COLO668 (cell line): ENCODE results near the gene INPP5E.
A peak's percentile ranks its signal among the peaks of the same experiment; 100 is the strongest.
"Not testable (repeated sequence)": the region's sequence is repeated elsewhere in the genome, so short reads cannot be mapped to it uniquely, and the experiment has no call there.

Experiments used
- DNase-seq: peaks from one replicate; lab custom pipeline; 2025; ENCODE audit not compliant: unreplicated experiment; lab: John Stamatoyannopoulos, UW

INPP5E gene

GRCh38 chr9:136430588-136431234, 8.9 kb downstream of the INPP5E start:
- DNase-seq, result no peak

GRCh38 chr9:136429683-136430491, 9.8 kb downstream of the INPP5E start:
- no peak for DNase-seq

GRCh38 chr9:136429075-136429628, 10.5 kb downstream of the INPP5E start:
- no peak for DNase-seq

GRCh38 chr9:136426787-136427186, 12.9 kb downstream of the INPP5E start:
- no peak for DNase-seq

- DNase-seq, result not testable (repeated sequence)
Measured at GRCh38 chr9:136425367-136425766, 14.3 kb downstream of the INPP5E start.

- DNase-seq, result no peak
Measured at GRCh38 chr9:136424750-136425362, 14.8 kb downstream of the INPP5E start.

GRCh38 chr9:136423432-136424146, 16.1 kb downstream of the INPP5E start:
- DNase-seq, result no peak

- DNase-seq, result no peak
Measured at GRCh38 chr9:136422876-136423275, 16.8 kb downstream of the INPP5E start.

- no peak for DNase-seq
Measured at GRCh38 chr9:136421791-136422190, 17.9 kb downstream of the INPP5E start.

- DNase-seq, result no peak
Measured at GRCh38 chr9:136419092-136419420, 20.6 kb downstream of the INPP5E start.

GRCh38 chr9:136418182-136419091, 21.2 kb downstream of the INPP5E start:
- no peak for DNase-seq

GRCh38 chr9:136416914-136417313, 22.7 kb downstream of the INPP5E start:
- DNase-seq, result no peak

- DNase-seq, result no peak
Measured at GRCh38 chr9:136416427-136416826, 23.2 kb downstream of the INPP5E start.

GRCh38 chr9:136412962-136413361, 26.7 kb downstream of the INPP5E start:
- no peak for DNase-seq

- no peak for DNase-seq
Measured at GRCh38 chr9:136411378-136411777, 28.3 kb downstream of the INPP5E start.

- DNase-seq, result peak; percentile 92
Measured at GRCh38 chr9:136410500-136411287, 29.0 kb downstream of the INPP5E start, which contains the start of the genes ENTR1 and PMPCA. ENTR1 (minus strand) TSS chr9:136410614; CDS start chr9:136410397, 217 bp downstream. PMPCA (plus strand) TSS chr9:136410658; CDS start chr9:136410669, 11 bp downstream.

GRCh38 chr9:136409557-136410455, 29.8 kb downstream of the INPP5E start:
- DNase-seq, result peak; percentile 53

- no peak for DNase-seq
Measured at GRCh38 chr9:136407911-136408310, 31.7 kb downstream of the INPP5E start.
